NCI-H187 treated with DMSO at 0.1 percent for 48 hours (cell line): ENCODE data around the gene TNNC2.
"Not testable (repeated sequence)": the region's sequence is repeated elsewhere in the genome, so short reads cannot be mapped to it uniquely, and the experiment has no call there.

Experiments used
- DNase-seq: peaks from one replicate; lab custom pipeline; 2025; lab: John Stamatoyannopoulos, UW

The TNNC2 gene

DNA sequence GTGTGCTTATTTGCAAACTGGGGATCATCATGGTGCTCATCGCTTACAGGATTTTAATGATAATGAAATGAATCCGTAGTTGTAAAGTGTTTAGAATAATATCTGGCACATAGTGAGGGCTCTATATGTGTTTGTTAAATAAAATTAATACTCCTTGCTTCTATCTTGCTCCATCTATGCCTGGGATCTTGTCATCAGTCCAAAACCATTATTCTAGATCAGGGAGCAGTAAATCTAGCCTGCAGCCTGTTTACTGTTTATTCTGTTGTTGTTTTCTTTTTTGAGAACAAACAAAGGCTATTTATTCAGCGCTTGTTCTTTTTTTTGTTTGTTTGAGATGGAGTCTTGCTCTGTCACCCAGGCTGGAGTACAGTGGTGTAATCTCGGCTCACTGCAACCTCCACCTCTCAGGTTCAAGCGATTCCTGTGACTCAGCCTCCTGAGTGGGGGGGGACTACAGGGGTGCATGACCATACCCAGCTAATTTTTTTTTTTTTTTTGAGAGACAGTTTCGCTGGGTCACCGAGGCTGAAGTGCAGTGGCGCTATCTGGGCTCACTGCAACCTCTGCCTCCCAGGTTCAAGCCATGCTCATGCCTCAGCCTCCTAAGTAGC, 22.0 kb upstream of the TNNC2 start:
- no peak for DNase-seq

DNA sequence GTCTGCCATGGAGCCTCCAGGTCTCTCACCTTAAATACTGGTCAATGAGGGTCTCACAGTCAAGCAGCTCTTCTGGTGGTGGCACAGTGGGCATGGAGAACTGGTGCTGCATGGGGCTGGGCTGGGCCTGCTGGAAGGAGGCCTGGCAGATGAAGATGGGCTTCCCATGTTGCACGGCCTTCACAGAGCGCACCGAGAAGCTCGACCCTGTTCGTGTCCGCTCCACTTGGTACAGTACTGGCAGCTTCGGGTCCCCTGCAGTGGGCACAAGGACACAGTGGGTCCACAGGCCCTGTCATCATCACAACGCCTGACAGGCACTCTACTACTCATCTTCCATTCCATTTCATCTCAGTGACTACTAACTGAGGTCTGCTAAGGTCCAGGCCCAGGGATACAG, 21.3 kb upstream of the TNNC2 start:
- DNase-seq: no peak

DNA sequence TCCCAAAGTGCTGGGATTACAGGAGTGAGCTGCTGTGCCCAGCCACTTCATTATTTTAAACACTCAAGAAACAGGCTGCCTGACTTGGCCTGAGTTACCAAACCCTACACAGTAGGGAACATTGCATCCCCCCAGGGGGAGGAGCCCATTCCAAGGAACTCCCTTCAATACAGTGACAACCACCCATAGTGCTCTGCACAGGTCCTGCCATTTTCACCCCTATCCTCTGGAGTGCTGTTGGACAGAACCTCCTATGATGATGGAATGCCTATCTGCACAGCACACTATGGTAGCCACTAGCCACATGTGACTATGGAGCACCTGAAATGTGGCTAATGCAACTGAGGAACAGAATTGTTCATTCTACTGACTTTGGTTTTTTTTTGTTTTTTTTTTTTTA, 18.3 kb upstream of the TNNC2 start:
- no peak for DNase-seq

DNA sequence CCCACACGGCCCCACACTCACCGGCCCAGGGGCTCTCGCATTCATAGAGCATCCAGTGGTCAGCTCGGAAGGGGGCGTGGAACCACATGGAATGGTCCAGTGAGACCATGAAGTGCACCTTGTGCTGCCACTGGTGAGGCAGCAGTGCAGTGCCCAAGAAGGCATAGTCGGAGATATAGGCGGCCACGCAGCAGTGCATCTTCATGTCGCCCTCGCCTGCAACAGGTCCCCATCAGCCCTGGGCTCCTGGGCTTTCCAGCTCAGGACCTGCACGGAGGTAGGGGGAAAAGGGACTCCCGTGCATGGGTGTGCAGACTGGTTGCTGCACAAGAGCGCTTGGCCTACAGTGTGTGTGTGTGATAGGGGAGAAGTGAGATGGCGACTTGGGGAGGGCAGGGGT, 16.4 kb upstream of the TNNC2 start:
- DNase-seq: no peak

DNA sequence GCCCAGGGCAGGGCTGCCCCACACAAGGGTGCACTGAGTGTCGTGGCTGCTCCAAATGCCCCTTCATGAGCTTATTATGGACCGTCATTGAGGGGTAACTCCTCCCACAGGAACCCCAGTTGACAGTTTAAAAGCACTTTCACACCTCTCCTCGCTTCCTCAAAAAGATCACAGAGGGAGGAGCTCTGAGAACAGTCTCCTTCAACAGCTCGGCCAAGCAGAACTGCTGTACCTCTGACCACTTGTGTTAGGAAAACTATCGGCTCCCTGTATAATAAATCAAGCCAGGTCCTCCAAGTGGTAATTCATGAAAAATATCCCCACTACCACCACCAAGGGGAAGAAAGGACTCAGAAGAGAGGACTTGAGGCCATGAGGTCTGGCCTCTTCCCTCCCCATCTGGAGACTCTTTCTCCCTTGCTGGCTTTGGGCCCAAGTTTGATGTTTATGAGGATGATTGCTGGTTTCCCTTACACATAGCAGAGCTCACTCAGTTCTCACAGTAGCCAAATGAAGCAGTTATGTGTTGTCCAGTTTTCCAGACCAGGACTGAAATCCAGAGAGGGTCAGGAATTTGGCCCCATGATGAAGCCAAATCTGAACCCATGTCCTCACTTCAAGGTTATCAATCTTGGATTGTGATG, 15.2 kb upstream of the TNNC2 start:
- no peak for DNase-seq

DNA sequence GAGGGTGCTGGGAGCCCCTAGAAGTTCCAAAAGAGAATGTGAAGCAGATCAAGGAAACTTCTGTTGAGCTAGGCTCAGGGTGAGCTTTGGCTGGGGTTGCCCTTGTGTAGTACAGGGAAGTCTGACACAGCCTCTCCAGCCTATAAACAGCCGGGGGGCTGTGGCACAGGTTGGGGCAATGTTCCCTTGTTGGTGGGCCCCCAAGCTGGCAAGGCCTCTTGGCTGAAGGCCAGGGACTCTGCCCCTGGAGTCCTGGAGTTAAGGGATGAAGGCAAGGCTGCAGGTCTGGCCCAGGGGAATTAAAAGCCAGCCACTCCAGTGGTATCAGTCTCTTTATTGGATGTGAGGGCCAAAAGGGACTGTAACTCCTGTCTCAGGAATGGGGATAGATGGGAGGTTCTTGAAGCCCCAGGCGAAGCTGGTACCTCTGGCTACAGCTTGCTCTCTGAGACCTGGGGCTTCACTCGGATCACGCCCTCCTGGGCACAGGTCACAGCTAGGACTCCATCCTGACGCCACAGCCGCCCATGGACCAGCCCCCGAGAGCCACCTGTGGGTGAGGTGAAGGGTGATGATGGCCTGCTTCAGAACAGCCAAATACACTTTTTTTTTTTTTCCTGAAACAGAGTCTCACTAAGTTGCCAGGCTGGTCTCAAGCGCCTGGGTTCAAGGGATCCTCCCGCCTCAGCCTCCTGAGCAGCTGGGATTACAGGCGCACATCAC, 14.5 kb upstream of the TNNC2 start:
- no peak for DNase-seq

DNA sequence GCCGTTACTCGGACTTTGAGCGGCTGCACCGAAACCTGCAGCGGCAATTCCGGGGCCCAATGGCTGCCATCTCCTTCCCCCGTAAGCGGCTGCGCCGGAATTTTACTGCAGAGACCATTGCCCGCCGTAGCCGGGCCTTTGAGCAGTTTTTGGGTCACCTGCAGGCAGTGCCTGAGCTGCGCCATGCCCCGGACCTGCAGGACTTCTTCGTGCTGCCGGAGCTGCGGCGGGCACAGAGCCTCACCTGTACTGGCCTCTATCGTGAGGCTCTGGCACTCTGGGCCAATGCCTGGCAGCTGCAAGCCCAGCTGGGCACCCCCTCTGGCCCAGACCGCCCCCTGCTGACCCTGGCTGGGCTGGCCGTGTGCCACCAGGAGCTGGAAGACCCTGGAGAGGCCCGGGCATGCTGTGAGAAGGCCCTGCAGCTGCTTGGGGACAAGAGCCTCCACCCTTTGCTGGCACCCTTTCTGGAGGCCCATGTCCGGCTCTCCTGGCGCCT, 13.6 kb upstream of the TNNC2 start:
- no peak for DNase-seq

DNA sequence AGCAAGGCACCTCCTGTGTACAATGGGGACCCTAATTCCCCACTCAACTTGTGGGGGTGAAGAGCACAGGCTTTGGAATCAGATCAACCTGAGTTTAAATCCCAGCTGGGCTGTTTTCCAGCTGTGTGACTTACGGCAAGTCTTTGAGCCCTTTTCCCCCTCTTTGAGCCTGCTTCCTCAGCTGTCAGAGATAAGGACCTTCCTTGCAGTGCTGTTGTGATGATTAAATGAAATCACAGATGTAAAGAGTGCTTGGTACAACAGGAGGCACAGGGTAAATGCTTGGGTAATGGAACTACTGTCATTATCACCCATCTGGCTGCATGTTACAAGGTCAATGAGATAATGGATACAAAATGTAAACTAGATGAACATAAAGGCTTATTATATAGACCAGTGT, 9.7 kb upstream of the TNNC2 start:
- no peak for DNase-seq

DNA sequence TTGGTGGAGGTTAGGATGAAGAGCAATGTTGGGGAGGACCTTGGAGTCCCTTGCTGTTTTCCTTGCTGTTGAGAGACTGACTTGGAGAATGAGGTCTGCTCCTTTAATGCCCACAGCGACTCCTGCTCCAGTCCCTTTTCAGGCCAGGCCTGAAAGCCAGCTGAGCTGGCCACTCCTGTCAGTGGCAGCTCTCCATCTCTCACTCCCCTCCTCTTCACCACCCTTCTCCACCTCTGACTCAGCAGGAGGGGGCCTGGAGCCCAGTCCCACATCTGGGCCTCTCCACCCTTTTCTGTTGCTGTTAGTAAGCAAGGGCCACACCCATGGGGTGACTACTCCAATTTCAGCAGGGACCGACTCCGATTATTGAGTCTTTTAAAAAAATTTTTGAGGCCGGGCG, 8.7 kb upstream of the TNNC2 start:
- DNase-seq: no peak

DNA sequence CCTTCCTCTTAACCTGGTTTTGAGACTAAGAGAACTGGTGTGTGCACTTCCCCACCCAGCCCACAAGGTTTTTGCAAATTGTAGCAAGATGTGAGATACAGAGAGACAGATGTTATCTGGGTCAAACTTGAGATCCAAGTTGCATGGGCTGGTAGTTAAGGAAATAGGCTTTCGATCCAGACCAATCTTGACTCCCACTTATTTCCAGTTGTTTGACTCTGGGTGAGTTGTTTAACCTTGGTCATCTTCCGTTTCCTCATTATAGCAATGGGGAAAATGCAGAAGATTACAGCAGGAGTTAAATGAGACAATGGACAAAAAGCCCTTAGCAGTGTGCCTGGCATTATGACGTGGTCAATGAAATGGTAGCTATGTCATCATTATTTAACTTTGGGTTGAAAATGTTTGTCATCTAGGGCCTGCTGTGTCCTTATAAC, 8.2 kb upstream of the TNNC2 start:
- no peak for DNase-seq

DNA sequence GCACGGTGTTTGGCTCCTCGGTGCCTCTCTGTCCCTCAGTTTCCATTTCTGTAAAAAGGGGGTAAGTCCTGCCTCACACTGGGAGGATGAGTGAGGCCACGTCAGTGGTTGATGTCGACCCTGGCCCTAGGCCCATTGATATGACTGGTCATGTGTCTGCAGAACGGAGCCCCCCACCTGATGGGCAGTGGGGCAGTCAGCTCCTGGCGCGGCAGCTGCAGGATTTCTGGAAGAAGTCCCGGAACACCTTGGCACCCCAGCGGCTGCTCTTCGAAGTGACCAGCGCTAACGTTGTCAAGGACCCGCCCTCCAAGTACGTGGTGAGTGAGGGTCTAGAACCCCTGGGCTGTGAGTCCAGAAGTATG, 7.7 kb upstream of the TNNC2 start:
- DNase-seq: no peak

DNA sequence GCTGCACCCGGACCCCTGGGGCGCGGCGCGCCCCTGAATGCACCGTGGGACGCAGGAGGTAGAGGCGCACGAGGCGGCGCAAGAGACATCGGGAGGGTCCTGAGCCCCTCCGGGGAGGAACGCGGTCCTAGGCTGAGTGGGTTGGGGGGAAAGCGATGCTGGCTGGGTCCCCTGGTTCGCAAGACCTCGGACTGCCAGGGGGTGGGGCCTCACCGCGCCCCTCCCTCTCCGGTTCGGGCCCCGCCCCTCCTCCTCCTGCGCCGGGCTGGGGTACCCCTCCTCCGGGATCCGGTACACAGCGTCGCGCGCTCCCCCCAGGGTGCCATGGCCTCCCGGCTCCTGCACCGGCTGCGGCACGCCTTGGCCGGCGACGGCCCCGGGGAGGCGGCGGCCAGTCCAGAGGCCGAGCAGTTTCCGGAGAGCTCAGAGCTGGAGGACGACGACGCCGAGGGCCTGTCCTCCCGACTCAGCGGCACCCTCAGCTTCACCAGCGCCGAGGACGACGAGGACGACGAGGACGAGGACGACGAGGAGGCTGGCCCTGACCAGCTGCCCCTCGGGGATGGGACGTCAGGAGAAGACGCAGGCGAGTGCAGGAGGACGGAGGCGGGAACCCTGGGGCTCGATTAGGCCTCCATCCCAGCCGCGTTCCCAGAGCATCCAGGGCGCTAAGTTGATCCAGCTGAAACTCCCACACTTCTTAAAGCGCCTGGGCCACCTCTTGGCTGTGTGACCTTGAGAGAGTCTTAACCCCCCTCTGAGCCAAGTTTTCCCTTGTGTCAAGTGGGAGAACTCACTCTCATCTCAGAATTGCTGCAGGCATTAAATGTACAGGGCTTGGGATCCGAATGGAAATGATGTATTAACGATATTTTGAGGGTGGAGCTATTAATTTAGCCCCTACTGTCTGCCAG, 7.0 kb upstream of the TNNC2 start:
- DNase-seq: no peak

DNA sequence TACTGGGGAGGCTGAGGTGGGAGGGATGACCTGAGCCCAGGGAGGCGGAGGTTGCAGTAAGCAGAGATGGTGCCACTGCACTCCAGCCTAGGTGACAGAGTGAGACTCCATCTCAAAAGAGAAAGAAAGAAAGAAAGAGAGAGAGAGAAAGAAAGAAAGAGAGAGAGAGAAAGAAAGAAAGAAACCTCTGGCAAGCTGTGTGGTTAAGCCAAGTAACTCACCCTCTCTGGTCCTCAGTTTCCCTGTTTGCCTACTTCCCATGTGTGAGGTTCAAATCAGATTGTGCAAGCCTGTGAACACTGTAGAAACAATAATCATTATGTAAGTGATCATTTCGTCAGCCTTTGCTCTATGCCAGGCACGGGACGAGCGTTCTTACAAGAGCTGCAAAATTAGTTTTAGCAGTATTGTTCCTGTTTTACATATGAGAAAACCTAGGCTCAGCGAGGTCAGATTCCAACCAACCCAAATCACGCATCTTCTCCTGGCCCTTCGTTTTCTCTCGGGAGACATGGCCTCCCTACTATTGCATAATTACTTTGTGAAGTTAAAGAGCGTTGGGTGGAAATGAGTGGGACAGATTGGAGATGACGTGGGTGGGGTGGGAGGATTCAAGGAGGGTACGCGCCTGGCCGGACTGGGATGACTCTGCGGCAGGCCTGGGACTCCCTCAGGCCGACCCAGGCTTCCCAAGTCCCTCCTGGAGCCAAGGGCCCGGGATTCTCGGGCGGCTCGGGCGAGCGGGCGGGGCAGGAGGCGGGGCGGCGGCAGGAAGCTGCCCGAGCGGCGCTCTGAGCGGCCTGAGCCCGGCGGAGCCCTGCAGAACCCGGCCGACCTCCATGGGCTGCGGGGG, 6.1 kb upstream of the TNNC2 start, which contains the start of gene SNX21:
Gene SNX21 (plus strand): TSS at position 770 of the 853 bp plus-strand sequence. CDS start 121 bp downstream, outside the sequence.
- no peak for DNase-seq

DNA sequence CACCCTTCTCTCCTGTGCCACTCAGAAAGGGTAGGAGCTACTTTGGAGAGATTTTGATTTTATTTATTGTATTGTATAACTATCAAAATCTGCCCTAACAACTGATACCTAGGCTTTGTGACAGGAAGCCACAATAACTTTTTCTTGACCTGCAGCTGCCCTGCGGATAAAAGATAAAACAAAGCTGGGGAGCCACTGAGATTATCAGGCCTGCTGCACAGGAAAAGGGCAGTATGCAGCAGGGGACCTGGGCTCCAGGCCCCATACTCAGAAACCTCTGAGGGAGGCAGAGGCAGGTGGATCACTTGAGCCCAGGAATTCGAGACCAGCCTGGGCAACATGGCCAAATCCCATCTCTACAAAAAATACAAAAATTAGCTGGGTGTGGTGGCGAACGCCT, 5.5 kb upstream of the TNNC2 start:
- DNase-seq: no peak

DNA sequence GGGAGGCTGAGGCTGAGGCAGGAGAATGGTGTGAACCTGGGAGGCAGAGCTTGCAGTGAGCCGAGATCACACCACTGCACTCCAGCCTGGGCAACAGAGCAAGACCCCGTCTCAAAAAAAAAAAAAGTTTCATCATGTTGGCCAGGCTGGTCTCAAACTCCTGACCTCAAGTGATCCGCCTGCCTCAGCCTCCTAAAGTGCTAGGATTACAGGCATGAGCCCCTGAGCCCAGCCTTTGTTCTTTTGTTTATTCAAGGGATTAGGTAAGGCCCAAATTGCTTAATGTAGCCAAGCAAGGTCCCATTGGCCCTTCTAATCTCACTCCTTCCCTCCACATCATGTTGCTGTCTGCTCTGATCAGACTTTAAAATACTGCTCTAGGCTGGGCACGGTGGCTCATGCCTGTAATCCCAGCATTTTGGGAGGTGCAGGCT, 2.6 kb upstream of the TNNC2 start:
- DNase-seq: not testable (repeated sequence)

DNA sequence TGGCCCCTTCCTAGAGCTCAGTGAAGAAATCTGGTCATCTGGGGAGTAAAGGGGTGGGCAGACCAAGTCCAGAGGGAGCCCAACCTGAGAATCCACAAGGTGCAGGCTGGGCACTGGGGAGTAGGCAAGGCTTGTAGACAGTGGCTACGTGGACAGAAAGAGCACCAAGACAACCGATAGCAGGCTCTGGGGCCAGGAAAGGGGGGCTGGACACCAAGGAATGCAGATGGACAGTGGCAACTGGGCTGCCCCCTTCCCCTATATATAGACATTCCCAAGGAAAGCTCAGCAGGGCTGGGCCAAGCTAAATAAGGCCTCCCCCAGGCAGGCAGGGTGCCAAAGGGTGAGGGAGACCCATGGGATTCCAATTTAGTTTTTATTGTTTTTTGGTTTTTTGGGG, 1.5 kb upstream of the TNNC2 start:
- DNase-seq: no peak

DNA sequence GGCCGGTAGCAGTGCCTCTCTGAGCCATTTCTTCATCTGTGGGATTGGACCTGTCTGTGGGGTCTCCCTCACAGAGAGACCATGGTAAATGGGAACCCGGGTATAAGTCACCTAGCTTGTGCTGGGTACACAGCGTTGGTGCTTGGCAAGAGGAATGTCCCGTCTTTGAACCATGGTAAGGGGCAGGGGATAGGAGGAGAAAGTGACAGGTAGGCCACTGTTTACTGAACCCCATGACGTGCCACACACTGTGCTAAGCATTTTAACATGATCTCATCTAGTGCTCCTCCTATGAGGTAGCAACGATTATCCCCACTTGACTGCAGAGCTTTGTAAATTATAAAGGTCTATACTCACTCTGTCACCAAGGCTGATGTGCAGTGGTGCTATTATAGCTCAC, 600 bp upstream of the TNNC2 start:
- no peak for DNase-seq

DNA sequence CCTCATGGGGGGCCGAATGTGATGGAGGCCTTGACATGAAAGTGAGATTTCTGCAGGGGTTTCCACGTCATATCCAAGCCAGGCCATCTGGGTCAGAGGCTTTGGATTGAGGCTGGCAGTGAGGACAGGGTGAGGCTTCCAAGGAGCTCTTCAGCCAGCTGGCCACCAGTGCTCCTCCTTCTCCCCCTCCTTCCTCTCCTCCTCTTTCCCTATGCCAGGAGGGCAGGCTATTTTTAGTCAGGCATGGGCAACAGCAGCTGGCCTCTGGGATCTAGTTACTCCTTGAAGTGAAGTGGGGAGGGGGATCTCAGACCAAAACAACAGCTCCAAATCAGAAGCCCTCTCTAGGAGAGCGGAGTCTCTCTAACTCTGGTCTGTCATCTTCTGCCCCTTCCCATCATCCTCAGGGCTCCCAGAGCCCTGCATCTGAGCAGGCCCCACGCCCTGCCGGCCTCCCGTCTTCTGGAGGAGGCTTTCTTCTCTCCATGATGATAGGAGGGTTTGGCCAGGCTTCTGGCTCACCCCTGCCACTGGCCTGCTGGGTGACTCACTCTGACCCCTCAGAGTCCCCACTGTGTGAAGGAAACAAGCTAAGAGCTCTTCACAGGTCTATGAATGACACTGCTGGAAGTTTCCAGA, 612 bp downstream of the TNNC2 start:
- no peak for DNase-seq

DNA sequence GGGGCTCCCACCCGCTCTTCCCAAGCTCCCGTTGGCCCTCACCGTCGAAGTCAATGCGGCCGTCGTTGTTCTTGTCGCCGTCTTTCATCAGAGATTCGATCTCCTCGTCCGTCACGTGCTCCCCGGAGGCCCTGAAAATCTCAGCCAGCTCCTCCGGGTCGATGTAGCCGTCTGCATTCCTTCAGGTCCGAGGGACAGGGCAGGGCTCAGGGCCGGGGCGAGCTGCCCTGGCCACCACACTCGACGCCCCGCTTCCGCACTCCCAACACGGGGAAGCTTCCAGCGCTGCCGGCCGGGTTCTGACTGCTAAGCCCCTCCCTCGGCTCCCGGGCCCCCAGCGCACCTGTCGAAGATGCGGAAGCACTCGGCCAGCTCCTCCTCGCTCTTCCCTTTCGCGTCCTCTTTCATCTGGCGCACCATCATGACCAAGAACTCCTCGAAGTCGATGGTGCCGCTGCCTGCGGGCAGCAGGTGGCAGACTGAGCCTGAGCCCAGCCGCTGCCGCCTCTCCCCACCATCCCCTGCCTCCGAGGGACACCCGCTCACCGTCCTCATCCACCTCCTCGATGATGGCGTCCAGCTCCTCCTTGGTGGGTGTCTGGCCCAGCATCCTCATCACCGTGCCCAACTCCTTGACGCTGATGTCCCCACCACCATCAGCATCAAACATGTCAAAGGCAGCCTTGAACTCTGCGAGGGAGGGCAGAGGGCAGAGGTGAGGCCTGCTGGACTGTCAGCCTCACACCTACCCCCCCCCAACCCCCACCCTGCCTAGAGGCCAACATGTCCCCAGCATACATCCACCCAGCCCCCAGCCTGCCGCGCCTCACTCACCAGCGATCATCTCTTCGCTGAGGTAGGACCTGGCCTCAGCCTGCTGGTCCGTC, 2.9 kb downstream of the TNNC2 start:
- no peak for DNase-seq

DNA sequence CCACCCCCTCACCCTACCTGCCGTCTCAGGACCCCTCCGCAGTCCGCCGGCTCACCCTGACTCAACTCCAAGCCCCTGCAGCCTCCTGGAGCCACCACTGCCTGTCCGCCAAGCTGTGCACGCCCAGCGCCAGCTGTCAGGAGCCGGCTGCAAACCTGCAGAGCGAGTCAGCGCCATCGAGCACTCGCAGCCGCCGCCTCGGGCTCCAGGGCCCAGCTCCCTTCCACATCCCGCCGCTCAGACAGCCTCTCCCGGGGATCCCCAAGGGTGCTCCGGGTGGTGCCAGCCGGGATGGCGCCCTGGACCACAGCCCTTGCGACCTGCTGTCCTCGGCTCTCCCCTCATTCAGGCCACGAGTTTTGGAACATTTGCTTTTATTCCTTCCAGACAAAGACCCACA, 4.3 kb downstream of the TNNC2 start:
- DNase-seq: no peak
